Activated T-cell treated with anti-CD3 and anti-CD28 coated beads, Interleukin-2, amount 50 U/mL, for 24 hours (primary cell): Measurements from ENCODE around the gene IL36RN.

Experiments used
- DNase-seq: peaks from one replicate; pipeline ENCODE4 v3.0.0-alpha.2; 2020
- H3K27ac Mint-ChIP-seq: 2 replicates; pipeline ENCODE4 v1.8.0; 2020; ENCODE audit warnings: mild to moderate bottlenecking, mixed read lengths
- H3K27me3 Mint-ChIP-seq: 2 replicates; pipeline ENCODE4 v1.8.0; 2020; ENCODE audit warnings: mixed read lengths
- H3K36me3 Mint-ChIP-seq: 2 replicates; pipeline ENCODE4 v1.8.0; 2020; ENCODE audit warnings: low read depth, mixed read lengths
- H3K4me1 Mint-ChIP-seq: 2 replicates; pipeline ENCODE4 v1.8.0; 2020; ENCODE audit warnings: low read depth, mixed read lengths
- H3K4me3 Mint-ChIP-seq: 2 replicates; pipeline ENCODE4 v1.8.0; 2020; ENCODE audit warnings: mild to moderate bottlenecking, moderate library complexity, mixed read lengths
- H3K9me3 Mint-ChIP-seq: 2 replicates; pipeline ENCODE4 v1.8.0; 2020; ENCODE audit warnings: mixed read lengths

Gene IL36RN

GRCh38 chr2:113113807-113114206 is 54.8 kb downstream of the IL36RN start:
- no peak overlapping the region for H3K27ac Mint-ChIP-seq
- no peak overlapping the region for H3K4me3 Mint-ChIP-seq
- no peaks in the 10 kb centered on the region for H3K36me3 Mint-ChIP-seq
- no peaks in the 10 kb centered on the region for H3K9me3 Mint-ChIP-seq
- no peak for DNase-seq
- no peaks in the 10 kb centered on the region for H3K27me3 Mint-ChIP-seq
- peaks cover 22% of the 10 kb centered on the region for H3K4me1 Mint-ChIP-seq
